HG02763 (cell line): ENCODE results near the gene IFNGR1.
"Not testable (repeated sequence)": the region's sequence is repeated elsewhere in the genome, so short reads cannot be mapped to it uniquely, and the experiment has no call there.

Experiments used
- ATAC-seq: cut with Tn5 transposase; IDR thresholded peaks from one replicate; pipeline ENCODE4 v1.9.1; 2021; ENCODE audit warnings: mild to moderate bottlenecking, moderate library complexity; ENCODE audit not compliant: unreplicated experiment

IFNGR1 gene

DNA sequence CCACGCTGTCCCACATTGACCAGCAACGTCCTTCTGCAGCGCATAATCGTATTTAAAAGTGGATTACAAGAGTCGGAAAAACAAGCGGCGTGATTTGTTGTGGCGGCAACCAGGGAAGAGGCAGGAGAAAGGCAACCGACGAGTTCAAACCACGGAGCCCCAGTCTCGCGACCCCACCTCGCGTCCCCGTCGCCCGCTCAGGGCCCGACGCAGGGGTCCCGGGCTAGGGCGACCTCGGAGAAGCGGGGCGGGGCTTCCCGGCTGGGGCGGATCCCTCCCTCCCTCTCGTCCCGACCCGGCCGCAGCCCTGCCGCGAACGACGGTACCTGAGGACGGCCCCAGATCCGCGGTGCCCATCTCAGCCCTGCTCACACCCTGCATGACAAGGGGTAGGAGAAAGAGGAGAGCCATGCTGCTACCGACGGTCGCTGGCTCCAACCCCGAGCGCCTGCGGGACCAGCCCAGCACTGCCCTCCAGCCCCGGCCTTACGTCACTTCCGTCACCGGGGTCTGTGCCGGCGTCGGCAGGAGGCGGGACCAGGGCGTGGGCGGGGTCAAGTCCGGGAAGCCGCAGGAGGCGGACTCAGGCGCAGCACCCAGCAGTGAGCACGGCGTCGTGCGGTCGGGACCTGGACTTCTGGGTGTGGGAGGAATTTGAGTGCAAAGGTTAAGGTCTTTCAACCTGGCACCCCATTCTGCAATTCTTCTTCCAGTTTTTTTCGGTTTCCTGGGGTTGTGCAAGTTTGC lies at the start of gene IFNGR1:
IFNGR1 (minus strand) TSS at position 469 of the 747 bp plus-strand sequence; CDS start at position 411, 58 bp downstream.
- peak; percentile 94 for ATAC-seq

DNA sequence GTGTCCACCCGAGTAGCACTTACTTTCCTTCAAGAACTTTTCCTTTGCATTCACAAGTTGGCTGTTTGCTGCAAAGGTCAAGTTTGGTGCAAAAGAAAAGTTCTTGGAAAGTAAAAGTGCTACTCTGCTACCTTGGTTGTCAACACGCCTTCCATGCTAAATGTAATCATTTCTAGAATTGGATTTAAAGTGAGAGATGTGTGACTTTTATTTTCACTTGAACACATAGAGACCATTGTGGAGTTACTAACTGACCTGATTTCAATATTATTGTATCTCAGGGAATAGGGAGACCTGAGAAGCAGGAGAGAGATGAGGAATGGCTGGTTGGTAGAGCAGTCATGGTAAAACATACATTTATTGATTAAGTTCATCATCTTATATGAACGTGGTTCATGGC lies 49.7 kb upstream of the IFNGR1 start:
- no peak for ATAC-seq

DNA sequence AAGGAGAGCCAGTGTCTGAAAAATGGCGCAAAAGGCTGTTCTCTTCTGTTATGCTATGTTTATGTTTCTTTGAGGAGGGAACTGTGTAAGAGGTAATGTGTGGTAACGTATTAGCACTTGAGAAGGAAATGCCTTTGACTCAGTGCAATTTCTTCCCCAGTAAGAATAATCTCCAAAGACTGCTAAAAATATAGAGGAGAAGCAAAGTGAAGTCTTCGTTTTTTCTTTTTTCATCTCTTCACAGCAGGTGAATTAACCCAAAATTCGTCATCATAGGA lies 47.1 kb upstream of the IFNGR1 start:
- ATAC-seq = no peak

DNA sequence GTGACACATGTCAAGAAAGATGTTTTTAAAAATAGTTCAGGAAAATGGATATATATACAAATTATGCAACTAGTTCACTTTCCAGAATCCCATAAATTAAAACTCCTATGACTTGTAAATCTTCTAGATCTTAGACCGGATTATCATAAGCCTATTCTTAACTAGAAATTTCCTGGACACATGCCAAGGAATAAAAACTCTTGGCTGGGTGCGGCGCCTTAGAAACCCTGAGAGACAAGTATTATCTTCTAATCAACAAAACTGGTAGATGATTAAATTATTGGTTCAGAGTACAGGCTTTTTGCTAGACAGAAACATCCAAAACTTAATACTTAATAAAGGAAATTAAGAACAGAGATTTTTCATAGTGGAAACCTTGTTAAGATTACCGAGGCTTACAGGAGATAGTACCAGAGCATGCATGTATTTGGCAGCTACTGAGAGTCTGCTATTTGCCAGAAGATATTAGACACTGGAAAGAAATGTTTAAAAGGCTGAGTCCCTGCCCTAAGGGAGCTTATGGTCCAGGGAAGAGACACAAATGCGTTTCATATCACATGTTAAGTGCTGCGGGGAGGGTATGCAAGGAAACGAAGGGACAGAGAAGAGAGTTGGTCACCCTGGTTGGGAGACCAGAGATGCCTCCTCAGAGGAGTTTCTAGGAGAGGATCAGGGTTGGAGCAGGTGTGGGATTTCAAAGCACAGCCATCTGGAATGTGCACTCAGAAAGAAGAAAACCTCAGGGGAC lies 46.5 kb upstream of the IFNGR1 start:
- ATAC-seq = no peak

DNA sequence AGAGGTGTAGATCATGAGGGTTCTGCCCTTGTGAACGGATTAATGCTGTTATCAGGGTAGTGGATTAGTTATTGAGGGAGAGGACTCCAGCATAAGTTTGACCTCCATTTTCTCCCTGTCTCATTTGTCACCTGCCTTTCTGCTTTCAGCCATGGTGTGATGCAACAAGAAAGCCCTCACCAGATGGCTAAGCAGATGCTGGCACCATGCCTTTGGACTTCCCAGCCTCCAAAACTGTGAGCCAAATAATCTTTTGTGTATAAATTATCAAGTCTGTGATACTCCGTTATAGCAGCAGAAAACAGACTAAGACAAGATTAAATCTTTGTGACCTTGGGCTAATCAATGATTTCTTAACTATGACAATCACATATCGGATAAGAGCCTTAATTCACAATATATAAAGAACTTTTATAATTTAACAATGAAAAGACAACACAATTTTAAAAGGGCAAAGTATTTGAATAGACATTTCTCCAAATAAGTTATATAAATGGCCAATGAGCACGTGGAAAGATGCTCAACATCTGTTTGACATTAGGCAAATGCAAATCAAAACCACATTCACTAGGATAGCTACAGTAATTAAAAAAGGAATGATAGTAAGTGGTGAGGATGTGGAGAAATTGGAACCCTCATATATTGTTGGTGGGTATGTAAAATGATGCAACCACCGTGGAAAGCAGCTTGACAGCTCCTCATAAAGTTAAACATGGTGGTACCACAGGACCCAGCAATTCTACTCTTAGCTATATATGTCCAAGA lies 45.3 kb upstream of the IFNGR1 start:
- no peak for ATAC-seq

DNA sequence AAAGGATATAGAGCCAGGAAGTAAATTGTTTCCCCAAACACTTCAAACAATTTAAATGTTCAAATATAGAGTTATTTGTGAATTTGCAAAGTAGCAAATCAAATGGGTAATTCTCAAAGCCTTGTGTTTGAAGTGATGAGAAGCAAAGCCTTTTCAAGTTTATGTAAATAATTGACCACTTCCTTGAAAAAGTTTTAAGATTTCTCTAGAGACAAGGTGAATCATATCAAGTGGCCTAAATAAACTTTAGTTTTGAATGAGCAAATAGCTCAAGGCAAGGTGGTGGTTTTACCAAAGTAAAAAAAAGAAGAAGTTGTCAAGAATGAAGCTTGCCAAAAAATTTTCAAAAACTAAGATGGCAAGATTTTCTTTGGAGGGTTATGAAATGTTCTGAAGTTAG lies 42.6 kb upstream of the IFNGR1 start:
- no peak for ATAC-seq

DNA sequence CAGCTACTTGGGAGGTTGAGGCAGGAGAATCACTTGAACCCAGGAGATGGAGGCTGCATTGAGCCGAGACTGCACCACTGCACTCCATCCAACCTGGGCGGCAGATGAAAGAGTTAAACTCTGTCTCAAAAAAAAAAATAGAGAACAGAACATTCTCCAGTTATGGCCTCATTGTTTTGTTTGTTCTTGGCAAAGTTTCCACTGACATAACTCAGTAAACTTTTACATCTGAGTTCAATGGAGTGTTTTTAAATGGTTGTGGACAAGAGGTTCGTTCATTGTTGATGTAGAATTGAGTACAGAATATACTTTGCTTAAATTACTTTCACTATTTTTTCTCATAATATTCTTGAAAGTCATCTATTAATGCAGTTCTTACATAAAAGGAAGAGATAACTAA lies 42.2 kb upstream of the IFNGR1 start:
- no peak for ATAC-seq

DNA sequence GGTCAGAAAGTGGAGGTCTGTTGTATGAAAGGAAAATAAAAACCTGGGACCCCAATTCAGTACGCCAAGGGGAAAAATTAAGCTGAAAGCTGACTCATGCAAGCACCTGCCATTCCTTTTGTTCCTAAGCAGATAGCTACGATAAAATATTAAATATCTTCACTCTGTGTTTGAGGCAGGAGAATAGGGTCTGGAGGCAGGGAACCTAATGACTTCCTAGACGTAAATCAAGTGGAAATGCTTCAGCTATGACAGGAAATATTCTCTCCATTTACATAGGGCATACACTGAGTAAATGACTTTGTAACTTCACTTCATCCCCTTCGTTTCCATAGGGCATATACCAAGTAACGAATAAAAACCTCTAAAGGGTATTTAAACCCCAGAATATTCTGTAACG lies 41.0 kb upstream of the IFNGR1 start:
- no peak for ATAC-seq

DNA sequence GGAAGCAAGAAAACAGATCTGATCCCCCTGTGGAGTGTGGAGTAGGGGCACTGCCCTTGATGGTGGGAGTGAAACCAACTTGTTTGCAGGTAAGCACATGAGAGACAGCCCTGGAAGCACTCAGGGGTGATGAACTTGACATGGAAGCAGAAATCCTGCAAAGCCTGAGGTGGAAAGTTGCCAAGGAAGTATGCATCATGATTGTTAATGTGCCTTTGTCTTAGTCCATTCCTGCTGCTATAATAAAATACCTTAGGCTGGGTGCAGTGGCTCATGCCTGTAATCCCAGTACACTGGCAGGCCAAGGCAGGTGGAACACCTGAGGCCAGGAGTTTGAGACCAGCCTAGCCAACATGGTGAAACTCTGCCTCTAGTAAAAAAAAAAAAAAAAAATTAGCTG lies 40.2 kb upstream of the IFNGR1 start:
- ATAC-seq = no peak

DNA sequence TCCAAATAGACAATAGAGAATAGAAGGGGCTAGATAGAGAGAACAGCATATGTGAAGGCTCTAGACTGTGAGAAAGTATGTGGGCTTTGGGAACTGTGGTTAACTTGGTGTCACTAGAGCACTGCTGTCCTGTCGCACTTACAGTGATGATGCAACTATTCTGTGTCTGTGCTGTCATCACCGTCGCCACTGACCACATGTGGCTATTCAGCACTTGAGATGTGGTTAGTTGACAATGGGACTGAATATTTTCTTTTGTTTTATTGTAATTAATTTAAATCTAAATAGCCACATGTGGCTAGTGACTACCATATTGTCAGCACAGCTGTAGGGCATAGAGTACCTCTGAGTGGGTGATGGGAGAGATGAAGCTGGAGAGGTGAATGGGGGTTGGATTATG lies 39.0 kb upstream of the IFNGR1 start:
- ATAC-seq = no peak

DNA sequence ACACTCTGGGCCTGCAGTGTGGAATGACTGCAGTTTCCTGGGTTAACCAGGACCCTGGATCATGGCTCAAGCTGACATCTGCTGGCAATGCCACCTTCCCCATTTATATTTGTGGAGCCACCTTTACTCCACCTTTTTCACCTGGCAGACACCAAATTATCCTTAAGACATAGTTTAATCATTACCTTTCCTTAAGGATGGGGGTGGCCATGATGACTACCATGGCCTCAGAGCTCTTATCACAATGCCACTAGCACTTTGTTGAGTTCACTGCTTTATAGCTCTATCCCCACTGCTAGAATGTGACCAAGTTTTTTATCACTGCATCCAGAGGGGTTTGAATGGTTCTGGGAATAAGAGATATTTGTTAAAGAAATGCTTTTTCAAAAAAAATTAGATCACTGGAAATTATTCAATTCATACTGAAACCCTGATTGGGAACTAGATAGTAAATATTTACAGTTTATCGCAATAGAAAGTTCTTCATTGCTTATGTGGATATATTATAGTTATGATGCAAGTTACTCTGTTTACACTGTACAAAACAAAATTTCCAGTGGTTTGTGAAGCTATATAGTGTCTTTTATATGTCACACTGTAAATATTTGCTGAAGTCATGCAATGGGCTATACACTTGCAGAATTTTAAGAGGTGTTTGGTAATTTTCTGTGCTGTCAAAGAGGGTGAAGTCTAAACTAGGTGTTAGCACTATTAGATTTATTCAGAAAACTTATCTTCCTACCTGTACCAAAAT lies 37.3 kb upstream of the IFNGR1 start:
- no peak for ATAC-seq

DNA sequence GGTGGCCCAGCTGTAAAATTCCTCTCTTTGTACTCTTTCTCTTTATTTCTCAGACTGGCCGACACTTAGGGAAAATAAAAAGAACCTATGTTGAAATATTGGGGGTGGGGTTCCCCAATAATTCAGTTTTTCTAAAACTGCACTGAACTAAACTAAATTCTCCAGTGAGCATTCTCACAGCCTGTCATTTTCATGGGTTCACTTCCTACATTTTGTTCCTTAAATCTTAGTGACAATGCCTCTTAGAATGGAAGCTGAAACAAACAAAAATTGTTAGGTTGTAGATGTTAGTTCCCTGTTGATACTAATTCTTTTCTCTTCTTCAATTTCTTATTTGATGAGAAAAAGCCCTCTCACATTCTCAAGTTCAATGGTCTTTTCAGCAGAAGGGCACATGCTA lies 35.8 kb upstream of the IFNGR1 start:
- no peak for ATAC-seq

DNA sequence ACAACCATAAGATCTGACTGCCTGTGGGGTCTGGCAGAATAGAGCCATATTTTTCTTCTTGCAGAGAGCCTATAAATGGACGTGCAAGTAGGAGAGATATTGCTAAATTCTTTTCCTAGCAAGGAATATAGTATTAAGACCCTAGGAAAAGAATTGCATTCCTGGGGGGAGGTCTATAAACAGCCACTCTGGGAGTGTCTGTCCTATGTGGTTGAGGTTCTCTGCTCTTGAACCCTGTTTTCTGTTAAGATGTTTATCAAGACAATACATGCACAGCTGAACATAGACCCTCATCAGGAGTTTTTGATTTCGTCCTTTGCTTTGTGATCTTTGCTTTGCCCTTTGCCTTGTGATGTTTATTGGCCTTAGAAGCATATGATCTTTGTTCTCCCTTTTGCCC lies 35.2 kb upstream of the IFNGR1 start:
- ATAC-seq = not testable (repeated sequence)

DNA sequence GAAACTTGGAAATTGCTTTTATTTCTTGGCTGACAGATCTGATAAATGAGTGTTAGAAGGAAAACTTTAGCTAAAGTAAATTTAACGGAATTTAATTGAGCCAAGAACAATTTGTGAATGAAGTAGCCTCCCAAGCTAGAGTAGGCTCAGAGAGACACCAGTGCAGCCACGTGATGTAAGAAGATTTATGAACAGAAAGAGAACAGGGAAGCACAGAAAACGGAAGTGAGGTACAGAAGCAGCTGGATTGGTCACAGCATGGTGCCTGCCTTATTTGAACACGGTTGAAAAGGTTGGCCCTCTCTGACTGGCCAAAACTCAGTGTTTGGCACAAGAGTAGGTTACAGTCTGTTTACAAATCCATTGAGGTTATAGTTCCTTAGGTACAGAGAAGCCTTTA lies 29.5 kb upstream of the IFNGR1 start:
- ATAC-seq = no peak

DNA sequence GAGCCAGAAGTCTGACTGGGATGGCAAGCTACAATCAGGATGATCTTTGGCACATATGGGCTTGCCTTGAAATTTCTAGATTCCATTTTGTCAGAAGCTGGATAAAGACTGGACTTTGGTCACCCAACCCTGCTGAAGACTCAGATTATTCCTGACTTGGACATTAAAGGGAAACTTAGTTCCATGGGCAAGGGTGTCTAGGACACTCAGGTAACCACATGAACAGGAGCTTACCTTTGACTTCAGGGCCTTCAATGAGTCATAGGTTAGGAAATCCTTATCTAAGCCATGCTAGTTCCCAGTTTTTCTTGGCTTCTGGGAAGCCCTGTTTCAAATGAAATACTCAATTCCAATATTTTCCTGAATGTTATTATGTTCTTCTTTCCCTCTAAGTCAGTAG lies 28.5 kb upstream of the IFNGR1 start:
- no peak for ATAC-seq

DNA sequence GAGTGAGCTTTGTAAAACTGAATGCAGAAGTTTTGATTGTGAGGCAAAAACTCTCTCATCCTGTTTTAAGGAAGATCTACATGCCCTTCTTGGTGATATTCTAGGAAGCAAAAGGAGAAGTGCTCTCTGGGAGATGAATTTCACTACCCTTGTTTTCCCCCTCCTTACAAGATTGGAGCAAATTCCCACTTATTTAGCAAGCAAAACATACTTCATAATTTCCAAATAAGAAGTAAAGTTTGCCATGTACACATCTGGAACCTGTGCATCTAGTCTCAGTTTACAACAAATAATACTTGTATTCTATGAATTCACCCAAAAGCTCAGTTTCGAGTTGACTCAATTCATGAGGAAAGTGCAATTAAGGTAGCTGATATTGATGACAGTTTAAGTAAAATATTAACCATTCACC lies 27.6 kb upstream of the IFNGR1 start:
- no peak for ATAC-seq

DNA sequence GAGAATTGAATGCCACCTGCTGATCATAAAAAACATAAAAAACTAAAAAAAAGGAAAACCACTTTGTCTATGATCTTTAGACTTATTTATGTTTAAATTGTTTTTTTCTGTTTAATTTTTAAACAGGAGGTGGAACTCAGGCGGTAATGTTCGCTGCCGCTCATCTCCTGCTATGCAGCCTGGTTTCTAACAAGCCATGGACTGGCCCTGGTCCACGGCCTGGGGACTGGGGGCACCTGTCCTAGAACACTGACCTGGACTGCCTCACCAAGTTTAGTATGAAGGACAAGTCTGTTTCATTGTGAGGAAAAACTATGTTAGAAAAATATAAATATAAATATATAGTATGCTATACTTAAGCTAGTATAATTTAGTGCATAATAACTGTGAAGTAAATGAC lies 27.0 kb upstream of the IFNGR1 start:
- no peak for ATAC-seq

DNA sequence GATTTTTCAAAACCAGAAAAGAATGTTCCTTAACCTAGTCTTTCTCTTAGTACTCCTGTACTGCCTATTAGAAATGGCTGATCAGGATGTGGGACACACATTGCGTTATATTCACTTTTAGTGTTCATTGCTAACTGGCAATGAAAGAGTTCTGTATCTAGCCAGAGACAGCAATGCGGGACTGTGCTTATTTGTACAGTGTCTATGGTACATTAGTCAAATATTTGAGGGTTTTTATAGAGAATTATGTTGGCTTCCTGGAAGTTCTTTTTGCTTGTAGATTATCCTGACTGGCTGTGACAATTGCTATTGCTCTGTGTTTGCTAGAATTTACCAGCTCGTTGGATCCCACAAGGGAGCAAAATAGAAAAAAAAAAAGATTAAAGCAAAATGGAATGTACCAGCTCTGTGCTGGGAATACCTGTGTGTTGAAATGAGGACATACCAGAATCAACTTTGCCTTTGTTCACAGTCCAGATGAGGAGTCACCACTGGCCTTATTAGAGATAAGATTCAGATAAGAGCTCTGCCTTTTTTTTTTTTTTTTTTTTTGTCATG lies 22.4 kb upstream of the IFNGR1 start:
- no peak for ATAC-seq

DNA sequence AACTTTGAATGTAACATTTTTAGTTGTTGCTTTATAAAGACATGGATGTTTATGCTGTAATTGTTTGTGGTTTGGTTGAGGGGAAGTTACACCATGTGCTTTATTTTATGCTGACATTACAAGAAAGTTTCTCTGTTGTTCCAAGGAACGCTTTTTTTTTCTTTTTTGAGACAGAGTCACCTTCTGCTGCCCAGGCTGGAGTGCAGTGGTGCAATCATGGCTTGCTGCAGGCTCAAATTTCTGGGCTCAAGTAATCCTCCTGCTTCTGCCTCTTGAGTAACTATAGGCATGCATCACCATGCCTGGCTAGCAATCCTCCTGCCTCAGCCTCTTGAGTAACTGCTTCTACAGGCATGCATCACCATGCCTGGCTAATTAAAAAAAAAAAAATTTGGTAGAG lies 21.0 kb upstream of the IFNGR1 start:
- ATAC-seq = no peak

DNA sequence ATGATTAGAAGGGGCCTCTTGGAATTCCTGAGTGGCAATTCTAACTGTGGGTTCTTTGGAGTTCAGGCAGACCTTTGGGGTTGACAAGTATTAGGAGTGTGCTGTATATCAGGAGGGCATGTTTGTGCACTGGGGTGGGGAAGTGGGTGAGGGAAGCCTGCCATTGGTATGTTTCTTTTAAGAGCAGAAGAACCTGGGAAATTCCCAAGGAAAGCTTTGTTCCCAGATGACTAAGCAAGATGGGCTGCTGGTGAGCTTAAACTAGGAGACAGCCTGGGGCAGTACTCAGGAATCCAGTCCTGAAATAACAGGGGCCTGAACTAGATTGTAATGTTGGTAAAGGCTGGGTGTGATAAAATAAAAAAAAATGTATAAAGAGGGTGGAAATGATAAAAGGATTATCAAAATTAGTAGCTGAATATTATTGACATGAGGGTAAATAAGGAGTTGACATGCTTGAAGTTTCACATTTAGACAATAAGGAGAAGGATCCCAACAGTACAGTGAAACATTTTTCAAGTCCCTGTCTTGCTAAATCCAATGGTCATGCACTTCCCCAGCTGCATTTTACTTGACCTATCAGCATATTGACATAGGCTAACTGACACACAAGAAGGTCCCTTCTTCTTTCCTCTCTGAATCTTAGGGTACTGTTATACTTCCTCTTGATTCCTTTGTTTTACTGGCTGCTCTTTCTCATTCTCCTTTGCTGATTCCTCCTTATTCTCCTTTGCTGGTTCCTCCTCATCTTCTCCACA lies 18.4 kb upstream of the IFNGR1 start:
- no peak for ATAC-seq
